Endothelial cell of umbilical vein (primary cell): ENCODE measurements around the gene ZDHHC3. TPM values are rescaled to one million over a fixed set of nuclear protein-coding genes. Genes with fewer than 3 reads are reported as not detected.

Experiments
- BruUV-seq: library from RNA; stranded (reverse); fragments of 400-500 nt; replicated peaks from 2 replicates; lab custom pipeline; 2021; lab: Mats Ljungman, UMichigan
- CTCF ChIA-PET: fragments of 300-600, 350-600 bp; sonication (Branson Sonifier 250); formaldehyde crosslinking; loops from one replicate; lab custom pipeline; 2021; ENCODE audit warnings: antibody characterized with exemption, inconsistent platforms; lab: Charles Lee
- POLR2A ChIA-PET: fragments of 300-600, 350-600 bp; sonication (Branson Sonifier 250); formaldehyde crosslinking; loops from one replicate; lab custom pipeline; 2021; ENCODE audit warnings: antibody characterized with exemption, inconsistent platforms; lab: Charles Lee
- DNase-seq: peaks from one replicate; pipeline ENCODE4 v3.0.0-alpha.2; 2011; ENCODE audit warnings: low read depth, low spot score
- FAIRE-seq: peaks from 2 replicates; lab custom pipeline; 2011; peaks lifted over from hg19 to GRCh38; lab: Jason Lieb, UNC
- H2AFZ ChIP-seq: 2 replicates; pipeline ENCODE4 v1.6.0; 2012; ENCODE audit warnings: low read depth, low read length, control low read depth, inconsistent platforms
- H3K27ac ChIP-seq: 2 replicates; pipeline ENCODE4 v1.5.1; 2011; ENCODE audit warnings: low read depth, mild to moderate bottlenecking, control low read depth, low read length, moderate library complexity; ENCODE audit not compliant: insufficient read depth
- H3K27me3 ChIP-seq, 2 experiments: 2 replicates each; pipeline versions ENCODE4 v1.6.0 to v1.6.1; 2011; ENCODE audit warnings: low read length in 2 of 2, mixed read lengths in 1 of 2; ENCODE audit not compliant: control insufficient read depth in 2 of 2, insufficient read depth in 2 of 2
- H3K36me3 ChIP-seq, 2 experiments: 2 replicates in 1 of 2; 3 replicates in 1 of 2; pipeline ENCODE4 v1.5.1; 2011; ENCODE audit warnings: low read length in 2 of 2, mild to moderate bottlenecking in 1 of 2, moderate library complexity in 1 of 2; ENCODE audit not compliant: control insufficient read depth in 2 of 2, insufficient read depth in 2 of 2; ENCODE audit errors: extremely low read depth in 1 of 2
- H3K4me1 ChIP-seq: 3 replicates; pipeline ENCODE4 v1.5.1; 2011; ENCODE audit warnings: mild to moderate bottlenecking, low read length; ENCODE audit not compliant: control insufficient read depth, insufficient read depth; ENCODE audit errors: extremely low read depth
- H3K4me2 ChIP-seq: 2 replicates; pipeline ENCODE4 v1.6.1; 2011; ENCODE audit warnings: low read length, control low read depth, mixed read lengths; ENCODE audit not compliant: insufficient read depth
- H3K4me3 ChIP-seq, 3 experiments: fragments of 200-600 bp in 1 of 3; sonication (generic), shearing (Covaris generic) in 1 of 3; replicated peaks in 1 of 3; 2 replicates each; pipeline ENCODE4 v1.5.1; 2011 to 2016; ENCODE audit warnings: control low read depth in 3 of 3, low read length in 3 of 3, mild to moderate bottlenecking in 2 of 3, inconsistent platforms in 1 of 3, low read depth in 1 of 3, moderate library complexity in 1 of 3; ENCODE audit not compliant: insufficient read depth in 1 of 3
- H3K79me2 ChIP-seq: 2 replicates; pipeline ENCODE4 v1.6.0; 2012; ENCODE audit warnings: low read length, inconsistent platforms; ENCODE audit not compliant: control insufficient read depth, insufficient read depth
- H3K9ac ChIP-seq: replicated peaks from 2 replicates; pipeline ENCODE3; 2011; ENCODE audit warnings: low read length, control low read depth; ENCODE audit not compliant: insufficient read depth; ENCODE audit errors: extremely low read depth
- H3K9me1 ChIP-seq: replicated peaks from 3 replicates; pipeline ENCODE4 v1.6.0; 2011; ENCODE audit warnings: mild to moderate bottlenecking, low read length; ENCODE audit not compliant: control insufficient read depth, insufficient read depth; ENCODE audit errors: extremely low read depth
- H3K9me3 ChIP-seq: replicated peaks from 2 replicates; pipeline ENCODE4 v1.5.1; 2012; ENCODE audit warnings: low read length, inconsistent platforms; ENCODE audit not compliant: control insufficient read depth, insufficient read depth
- H4K20me1 ChIP-seq: replicated peaks from 2 replicates; pipeline ENCODE3; 2011; ENCODE audit warnings: mild to moderate bottlenecking, low read length; ENCODE audit not compliant: control insufficient read depth, insufficient read depth; ENCODE audit errors: extremely low read depth
- CTCF ChIP-seq, 2 donors: IDR thresholded peaks; 1 replicate in 1 of 2; 2 replicates in 1 of 2; pipeline ENCODE4 v1.5.1; 2011; ENCODE audit warnings: low read length in 2 of 2, mild to moderate bottlenecking in 2 of 2, moderate library complexity in 2 of 2, control low read depth in 1 of 2, inconsistent platforms in 1 of 2, low read depth in 1 of 2; ENCODE audit not compliant: insufficient read depth in 1 of 2; ENCODE audit errors: extremely low read depth in 1 of 2
- EZH2 ChIP-seq: IDR thresholded peaks from 2 replicates; pipeline ENCODE4 v1.6.1; 2012; ENCODE audit warnings: borderline replicate concordance, low read depth, mild to moderate bottlenecking, moderate library complexity, low read length, inconsistent platforms; ENCODE audit not compliant: severe bottlenecking
- FOS ChIP-seq: IDR thresholded peaks from 2 replicates; pipeline ENCODE4 v1.6.1; 2011; ENCODE audit warnings: mild to moderate bottlenecking, low read length, moderate library complexity, borderline replicate concordance; ENCODE audit not compliant: insufficient read depth
- GATA2 ChIP-seq: IDR thresholded peaks from 2 replicates; pipeline ENCODE4 v1.7.0; 2011; ENCODE audit warnings: low read depth, mild to moderate bottlenecking, moderate library complexity, mixed read lengths, low read length; ENCODE audit not compliant: insufficient read length, insufficient read depth
- JUN ChIP-seq: IDR thresholded peaks from 2 replicates; pipeline ENCODE4 v1.6.1; 2011; ENCODE audit warnings: borderline replicate concordance, low read depth; ENCODE audit not compliant: insufficient read length, insufficient read depth
- MYC ChIP-seq: IDR thresholded peaks from one replicate; pipeline ENCODE4 v1.6.1; 2011; ENCODE audit warnings: mild to moderate bottlenecking, low read depth, low read length
- POLR2A ChIP-seq: IDR thresholded peaks from 2 replicates; pipeline ENCODE4 v1.6.1; 2012; ENCODE audit warnings: low read depth, mild to moderate bottlenecking, control low read depth, low read length
- POLR2AphosphoS5 ChIP-seq: IDR thresholded peaks from 2 replicates; pipeline ENCODE4 v1.6.1; 2012; ENCODE audit warnings: low read depth, mild to moderate bottlenecking, control low read depth, low read length, moderate library complexity; ENCODE audit not compliant: insufficient read depth
- dilution Hi-C: fragments of 300-500 bp; cut with MboI; formaldehyde crosslinking; loops from one replicate; pipeline ENCODE4 v1.15.0; 2019; ENCODE audit warnings: low sequenced_read_pairs; ENCODE audit not compliant: extremely low pct_ligation_motif_present
- intact Hi-C: fragments of 100-400 bp; cut with micrococcal nuclease; formaldehyde crosslinking; loops from one replicate; pipeline ENCODE4 v1.10.0; 2022
- polyA plus RNA-seq, 4 experiments: library from polyadenylated mRNA; depleted of rRNA in 3 of 4; stranded (reverse) in 3 of 4; unstranded in 1 of 4; fragments of >200 nt; gene quantifications; 2 replicates each; pipeline versions ENCODE4 v1.2.1 to v1.2.3, GENCODE V29; 2011 to 2012; ENCODE audit warnings: missing spikeins in 1 of 4
- total RNA-seq: library from RNA; stranded (reverse); gene quantifications from 2 replicates; pipeline ENCODE4 v1.2.3, GENCODE V29; 2021
- TF ChIP-seq, protein P1 (sequence below): IDR thresholded peaks from 2 replicates; pipeline ENCODE4 v1.6.1; 2011; ENCODE audit not compliant: insufficient read depth, insufficient read length

The ZDHHC3 gene
- total and polyA plus RNA-seq, 2 donors (not counting 3 experiments of a cell fraction or from before 2014, with no cell fraction given) = 62.4 to 97.1 TPM

GRCh38 chr3:44930911-44931310 lies 45.1 kb downstream of the ZDHHC3 start:
- FAIRE-seq (no peak), DNase-seq (no peak)
- intact Hi-C loops (no loop called here), dilution Hi-C loops (no loop called here)
- no peak overlapping the region for H2AFZ ChIP-seq
- H3K79me2 ChIP-seq = no peaks in the 10 kb centered on the region
- H4K20me1 ChIP-seq = no peaks in the 10 kb centered on the region
- no peak overlapping the region for H3K9ac ChIP-seq
- no peak for TF ChIP-seq POLR2A
- TF ChIP-seq MYC = no peak
- TF ChIP-seq JUN = no peak
- no peak overlapping the region for H3K4me2 ChIP-seq
- no peak overlapping the region for H3K4me3 ChIP-seq
- no peaks in the 10 kb centered on the region for H3K27me3 ChIP-seq
- peaks cover 0 to 24% of the 10 kb centered on the region in 2 experiments for H3K36me3 ChIP-seq
- ChIA-PET CTCF (interaction anchor here (1.7 kb wide), 1 partner anchor 45 kb away, joined by 5 read pairs; the partner anchor contains the start of genes EXOSC7 and ZDHHC3), POLR2A (no interaction called here)
- no TSS peak for BruUV-seq
- H3K27ac ChIP-seq = no peak overlapping the region
- H3K4me1 ChIP-seq = peaks cover 14% of the 10 kb centered on the region
- H3K9me3 ChIP-seq = no peaks in the 10 kb centered on the region
- H3K9me1 ChIP-seq = no peaks in the 10 kb centered on the region

- Histone ChIP-seq H3K9me3 (no peaks in the 10 kb centered on the region), H3K4me1 (peaks cover 14% of the 10 kb centered on the region), H2AFZ (no peak overlapping the region), H3K4me2 (no peak overlapping the region), H3K79me2 (no peaks in the 10 kb centered on the region), H4K20me1 (no peaks in the 10 kb centered on the region), H3K9ac (no peak overlapping the region), H3K27ac (no peak overlapping the region), H3K4me3 (no peak overlapping the region), H3K36me3 (peaks cover 0 to 24% of the 10 kb centered on the region in 2 experiments), H3K27me3 (no peaks in the 10 kb centered on the region), H3K9me1 (no peaks in the 10 kb centered on the region)
- CTCF ChIA-PET = no interaction called here
- no TSS peak for BruUV-seq
- FAIRE-seq (no peak), DNase-seq (no peak)
- POLR2A ChIA-PET = no interaction called here
- TF ChIP-seq CTCF (IDR thresholded peaks at IDR 0.05; ENCODE audit: extremely low read depth in 1 of 2, insufficient read depth in 1 of 2, low read depth in 1 of 2, low read length in 2 of 2) (no peak), POLR2A (no peak), JUN (no peak), EZH2 (no peak), MYC (no peak), POLR2AphosphoS5 (no peak), FOS (no peak), GATA2 (no peak)
- TF ChIP-seq, protein P1, sequence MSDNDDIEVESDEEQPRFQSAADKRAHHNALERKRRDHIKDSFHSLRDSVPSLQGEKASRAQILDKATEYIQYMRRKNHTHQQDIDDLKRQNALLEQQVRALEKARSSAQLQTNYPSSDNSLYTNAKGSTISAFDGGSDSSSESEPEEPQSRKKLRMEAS = no peak
- intact Hi-C loops (no loop called here), dilution Hi-C loops (no loop called here)
Measured at GRCh38 chr3:44929782-44930181, 46.2 kb downstream of the ZDHHC3 start.
